ENCODE measurements around the gene ATP1B3. TPM values are rescaled to one million over a fixed set of nuclear protein-coding genes. Genes with fewer than 3 reads are reported as not detected.

Gene ATP1B3
- total RNA-seq, 1 experiment from 2014 or later, result 167 TPM

GRCh38 chr3:141862279-141862816 lies 14.1 kb upstream of the ATP1B3 start:
- Histone ChIP-seq H3K4me3 (ENCODE audit: low read depth, low read length, poor library complexity, severe bottlenecking) (no peak overlapping the region), H3K4me1 (ENCODE audit: insufficient read depth, low read length, poor library complexity, severe bottlenecking) (peaks cover 16% of the 10 kb centered on the region), H3K27ac (ENCODE audit: low read depth, low read length, poor library complexity, severe bottlenecking) (no peak overlapping the region), H3K36me3 (ENCODE audit: insufficient read depth, low read length, poor library complexity, severe bottlenecking) (no peaks in the 10 kb centered on the region), H3K27me3 (replicated peaks; ENCODE audit: insufficient read depth, low read depth, low read length, poor library complexity) (no peaks in the 10 kb centered on the region), H3K9me3 (ENCODE audit: low read depth, low read length, poor library complexity, severe bottlenecking) (no peaks in the 10 kb centered on the region)
- no TSS peak for BruUV-seq (replicated peaks)
- intact Hi-C loops (cut with micrococcal nuclease; ENCODE audit: unreplicated experiment), result no loop called here
- TF ChIP-seq EZH2 (IDR thresholded peaks at IDR 0.05; ENCODE audit: borderline replicate concordance, low read depth, low read length, poor library complexity, severe bottlenecking) (no peak), CTCF (conservative IDR thresholded peaks at IDR 0.05; ENCODE audit: low read depth, low read length) (no peak)
- POLR2A ChIA-PET (ENCODE audit: low non-redundant PET), result no interaction called here
- DNase-seq (ENCODE audit: low spot score), result no peak
- CTCF ChIA-PET, result no interaction called here

GRCh38 chr3:141863491-141863890 lies 13.0 kb upstream of the ATP1B3 start:
- BruUV-seq (replicated peaks), result no TSS peak
- ChIA-PET CTCF (interaction anchor here (0.6 kb wide), 1 partner anchor 16 kb away, joined by 5 read pairs; no protein-coding TSS in a partner anchor), POLR2A (ENCODE audit: low non-redundant PET) (no interaction called here)
- intact Hi-C loops (cut with micrococcal nuclease; ENCODE audit: unreplicated experiment), result no loop called here
- Histone ChIP-seq H3K9me3 (ENCODE audit: low read depth, low read length, poor library complexity, severe bottlenecking) (no peaks in the 10 kb centered on the region), H3K27me3 (replicated peaks; ENCODE audit: insufficient read depth, low read depth, low read length, poor library complexity) (no peaks in the 10 kb centered on the region), H3K27ac (ENCODE audit: low read depth, low read length, poor library complexity, severe bottlenecking) (no peak overlapping the region), H3K4me1 (ENCODE audit: insufficient read depth, low read length, poor library complexity, severe bottlenecking) (peaks cover 16% of the 10 kb centered on the region), H3K4me3 (ENCODE audit: low read depth, low read length, poor library complexity, severe bottlenecking) (no peak overlapping the region), H3K36me3 (ENCODE audit: insufficient read depth, low read length, poor library complexity, severe bottlenecking) (no peaks in the 10 kb centered on the region)
- no peak for DNase-seq (ENCODE audit: low spot score)
- TF ChIP-seq EZH2 (IDR thresholded peaks at IDR 0.05; ENCODE audit: borderline replicate concordance, low read depth, low read length, poor library complexity, severe bottlenecking), result no peak
- TF ChIP-seq CTCF (conservative IDR thresholded peaks at IDR 0.05; ENCODE audit: low read depth, low read length), result no peak

- ChIA-PET CTCF (interaction anchor here (0.6 kb wide), 2 partner anchors 11 to 15 kb away, joined by 3 to 5 read pairs; no protein-coding TSS in a partner anchor), POLR2A (ENCODE audit: low non-redundant PET) (no interaction called here)
- no peak overlapping the region for H3K4me3 ChIP-seq (ENCODE audit: low read depth, low read length, poor library complexity, severe bottlenecking)
- intact Hi-C loops (cut with micrococcal nuclease; ENCODE audit: unreplicated experiment), result no loop called here
- no TSS peak for BruUV-seq (replicated peaks)
- peaks cover 16% of the 10 kb centered on the region for H3K4me1 ChIP-seq (ENCODE audit: insufficient read depth, low read length, poor library complexity, severe bottlenecking)
- TF ChIP-seq CTCF (conservative IDR thresholded peaks at IDR 0.05; ENCODE audit: low read depth, low read length) (no peak), EZH2 (IDR thresholded peaks at IDR 0.05; ENCODE audit: borderline replicate concordance, low read depth, low read length, poor library complexity, severe bottlenecking) (no peak)
- H3K36me3 ChIP-seq (ENCODE audit: insufficient read depth, low read length, poor library complexity, severe bottlenecking), result no peaks in the 10 kb centered on the region
- DNase-seq (ENCODE audit: low spot score), result no peak
- H3K9me3 ChIP-seq (ENCODE audit: low read depth, low read length, poor library complexity, severe bottlenecking), result no peaks in the 10 kb centered on the region
- no peaks in the 10 kb centered on the region for H3K27me3 ChIP-seq (replicated peaks; ENCODE audit: insufficient read depth, low read depth, low read length, poor library complexity)
- H3K27ac ChIP-seq (ENCODE audit: low read depth, low read length, poor library complexity, severe bottlenecking), result no peak overlapping the region
Observed at GRCh38 chr3:141864281-141864970, 12.0 kb upstream of the ATP1B3 start.
